IMR-90 (cell line): ENCODE data around the gene MYCT1. TPM values are rescaled to one million over a fixed set of nuclear protein-coding genes. Genes with fewer than 3 reads are reported as not detected.

Experiments used
- ATAC-seq: fragments of 200-7000 bp; cut with Tn5 transposase; 2 replicates; pipeline ENCODE4 v1.9.1; 2020; ENCODE audit warnings: low read depth, mild to moderate bottlenecking, moderate library complexity
- BruUV-seq: library from RNA; stranded (reverse); fragments of 400-500 nt; replicated peaks from 2 replicates; lab custom pipeline; 2021; lab: Mats Ljungman, UMichigan
- CTCF ChIA-PET: fragments of 300-600 bp; formaldehyde crosslinking; extraction: SDS; loops from one replicate; lab custom pipeline; 2021; ENCODE audit warnings: antibody characterized with exemption; lab: Yijun Ruan, JAX
- POLR2A ChIA-PET: fragments of 300-600 bp; sonication (Branson Sonifier 250); formaldehyde crosslinking; loops from one replicate; lab custom pipeline; 2022; ENCODE audit warnings: antibody characterized with exemption; ENCODE audit not compliant: unreplicated experiment; lab: Charles Lee
- DNase-seq: peaks from one replicate; pipeline ENCODE4 v3.0.0; 2013
- H2AFZ ChIP-seq: replicated peaks from 2 replicates; pipeline ENCODE3; 2013; ENCODE audit warnings: low read length, mild to moderate bottlenecking; ENCODE audit not compliant: poor library complexity
- H2AK5ac ChIP-seq: 2 replicates; pipeline ENCODE4 v1.6.1; 2013; ENCODE audit warnings: low read depth, low read length, inconsistent platforms
- H2AK9ac ChIP-seq: replicated peaks from 2 replicates; pipeline ENCODE3; 2013; ENCODE audit warnings: mild to moderate bottlenecking, low read depth, low read length, moderate library complexity; ENCODE audit not compliant: poor library complexity
- H2BK120ac ChIP-seq: 2 replicates; pipeline ENCODE4 v1.6.1; 2013; ENCODE audit warnings: low read depth, low read length, inconsistent platforms
- H2BK15ac ChIP-seq: 3 replicates; pipeline ENCODE4 v1.6.1; 2013; ENCODE audit warnings: low read depth, low read length, inconsistent platforms
- H2BK20ac ChIP-seq: 2 replicates; pipeline ENCODE4 v1.6.1; 2013; ENCODE audit warnings: low read depth, mild to moderate bottlenecking, inconsistent platforms, low read length, moderate library complexity
- H2BK5ac ChIP-seq: 2 replicates; pipeline ENCODE4 v1.6.1; 2013; ENCODE audit warnings: mild to moderate bottlenecking, low read depth, low read length, inconsistent platforms; ENCODE audit not compliant: poor library complexity, severe bottlenecking
- H3K14ac ChIP-seq: replicated peaks from 2 replicates; pipeline ENCODE4 v1.6.1; 2013; ENCODE audit warnings: low read depth, low read length, inconsistent platforms
- H3K18ac ChIP-seq: 2 replicates; pipeline ENCODE4 v1.6.1; 2013; ENCODE audit warnings: low read depth, low read length, control low read depth
- H3K23ac ChIP-seq: 2 replicates; pipeline ENCODE4 v1.6.1; 2013; ENCODE audit warnings: low read depth, low read length, inconsistent platforms
- H3K27ac ChIP-seq: 2 replicates; pipeline ENCODE4 v1.5.1; 2013; ENCODE audit warnings: mild to moderate bottlenecking, control low read depth, low read length; ENCODE audit not compliant: insufficient read depth
- H3K27me3 ChIP-seq: 2 replicates; pipeline ENCODE4 v1.6.1; 2013; ENCODE audit warnings: low read length; ENCODE audit not compliant: control insufficient read depth, insufficient read depth
- H3K36me3 ChIP-seq: 2 replicates; pipeline ENCODE4 v1.6.1; 2013; ENCODE audit warnings: low read length, mixed read lengths; ENCODE audit not compliant: control insufficient read depth, insufficient read depth
- H3K4ac ChIP-seq: 2 replicates; pipeline ENCODE4 v1.6.1; 2013; ENCODE audit warnings: low read depth, low read length, inconsistent platforms
- H3K4me1 ChIP-seq: 2 replicates; pipeline ENCODE4 v1.6.1; 2013; ENCODE audit warnings: low read length, mixed read lengths; ENCODE audit not compliant: control insufficient read depth, insufficient read depth
- H3K4me2 ChIP-seq: 2 replicates; pipeline ENCODE4 v1.6.1; 2013; ENCODE audit warnings: low read depth, mild to moderate bottlenecking, control low read depth, low read length, moderate library complexity
- H3K4me3 ChIP-seq: 2 replicates; pipeline ENCODE4 v1.5.1; 2013; ENCODE audit warnings: low read depth, mild to moderate bottlenecking, control low read depth, low read length, moderate library complexity; ENCODE audit not compliant: insufficient read depth
- H3K56ac ChIP-seq: 2 replicates; pipeline ENCODE4 v1.6.1; 2013; ENCODE audit warnings: low read length, inconsistent platforms; ENCODE audit not compliant: insufficient read depth; ENCODE audit errors: extremely low read depth
- H3K79me1 ChIP-seq, 2 experiments: 2 replicates each; pipeline ENCODE4 v1.6.1; 2013; ENCODE audit warnings: low read length in 2 of 2, inconsistent platforms in 1 of 2, low read depth in 1 of 2
- H3K9ac ChIP-seq: 2 replicates; pipeline ENCODE4 v1.6.1; 2013; ENCODE audit warnings: low read depth, low read length, control low read depth
- H3K9me1 ChIP-seq: 2 replicates; pipeline ENCODE4 v1.6.1; 2013; ENCODE audit warnings: low read length, inconsistent platforms; ENCODE audit not compliant: insufficient read depth
- H3K9me3 ChIP-seq: 2 replicates; pipeline ENCODE4 v1.6.1; 2013; ENCODE audit warnings: low read length; ENCODE audit not compliant: control insufficient read depth, insufficient read depth
- H4K20me1 ChIP-seq: 2 replicates; pipeline ENCODE4 v1.6.1; 2013; ENCODE audit warnings: low read length, inconsistent platforms; ENCODE audit not compliant: insufficient read depth
- H4K5ac ChIP-seq: 2 replicates; pipeline ENCODE4 v1.6.1; 2013; ENCODE audit warnings: mild to moderate bottlenecking, low read depth, low read length, control low read depth
- H4K8ac ChIP-seq, 2 experiments: 2 replicates each; pipeline ENCODE4 v1.6.1; 2013; ENCODE audit warnings: low read depth in 2 of 2, low read length in 2 of 2, control low read depth in 1 of 2, inconsistent platforms in 1 of 2
- H4K91ac ChIP-seq: 2 replicates; pipeline ENCODE4 v1.6.1; 2013; ENCODE audit warnings: low read depth, low read length, inconsistent platforms; ENCODE audit not compliant: insufficient read depth
- BHLHE40 ChIP-seq: fragments of 150-350 bp; IDR thresholded peaks from 2 replicates; pipeline ENCODE4 v1.6.1; 2016; ENCODE audit warnings: mild to moderate bottlenecking, low read depth, low read length
- CEBPB ChIP-seq: IDR thresholded peaks from 2 replicates; pipeline ENCODE4 v1.6.1; 2012; ENCODE audit warnings: low read depth, low read length, improper control_type of control experiment
- CHD1 ChIP-seq: IDR thresholded peaks from 2 replicates; pipeline ENCODE4 v1.6.1; 2012; ENCODE audit warnings: low read depth, low read length, improper control_type of control experiment
- CTCF ChIP-seq: conservative IDR thresholded peaks from 2 replicates; pipeline ENCODE4 v1.5.1; 2012; ENCODE audit warnings: mild to moderate bottlenecking, low read depth, low read length, improper control_type of control experiment
- FOS ChIP-seq: fragments of 150-350 bp; IDR thresholded peaks from 2 replicates; pipeline ENCODE4 v1.6.1; 2016; ENCODE audit warnings: low read depth, low read length
- MAZ ChIP-seq: IDR thresholded peaks from 2 replicates; pipeline ENCODE4 v1.6.1; 2012; ENCODE audit warnings: low read depth, mild to moderate bottlenecking, low read length, improper control_type of control experiment, moderate library complexity, borderline replicate concordance
- MXI1 ChIP-seq: IDR thresholded peaks from 2 replicates; pipeline ENCODE4 v1.6.1; 2012; ENCODE audit warnings: low read depth, mild to moderate bottlenecking, low read length, moderate library complexity, borderline replicate concordance
- NFE2L2 ChIP-seq: fragments of 150-350 bp; IDR thresholded peaks from 2 replicates; pipeline ENCODE4 v1.6.1; 2016; ENCODE audit warnings: low read depth, mild to moderate bottlenecking, low read length
- POLR2A ChIP-seq: IDR thresholded peaks from 2 replicates; pipeline ENCODE4 v1.6.1; 2012; ENCODE audit warnings: mild to moderate bottlenecking, low read depth, low read length
- RAD21 ChIP-seq: IDR thresholded peaks from 2 replicates; pipeline ENCODE4 v1.6.1; 2012; ENCODE audit warnings: low read length, improper control_type of control experiment
- RCOR1 ChIP-seq: IDR thresholded peaks from 2 replicates; pipeline ENCODE4 v1.6.1; 2012; ENCODE audit warnings: mild to moderate bottlenecking, low read length, improper control_type of control experiment; ENCODE audit not compliant: insufficient replicate concordance
- RFX5 ChIP-seq: IDR thresholded peaks from 2 replicates; pipeline ENCODE4 v1.8.0; 2012; ENCODE audit warnings: low read depth, mild to moderate bottlenecking, low read length, moderate library complexity
- SMC3 ChIP-seq: fragments of 150-350 bp; IDR thresholded peaks from 2 replicates; pipeline ENCODE4 v1.6.1; 2016; ENCODE audit warnings: low read depth, mild to moderate bottlenecking, antibody characterized with exemption, low read length, moderate library complexity
- WGBS, 2 experiments: methylation state at CpG; one replicate each; pipeline versions ENCODE4 v1.1.5 to v1.1.7; 2013; ENCODE audit warnings: missing lambda C conversion rate in 2 of 2; ENCODE audit not compliant: insufficient read length in 1 of 2; ENCODE audit errors: extremely low coverage in 2 of 2; 5-methylcytosine and 5-hydroxymethylcytosine counted together
- dilution Hi-C: fragments of 300-500 bp; cut with HindIII; formaldehyde crosslinking; loops from one replicate; pipeline ENCODE4 v1.14.3; 2018; ENCODE audit warnings: low sequenced_read_pairs; ENCODE audit not compliant: unreplicated experiment
- in situ Hi-C: fragments of 300-500 bp; cut with MboI; formaldehyde crosslinking; loops from 3 replicates; pipeline ENCODE4 v1.14.3; 2019; ENCODE audit warnings: low sequenced_read_pairs, inconsistent platforms, mixed read lengths
- intact Hi-C: fragments of 100-400 bp; cut with micrococcal nuclease; formaldehyde crosslinking; loops from 2 replicates; pipeline ENCODE4 v1.10.0; 2022
- polyA plus RNA-seq, 3 experiments: library from polyadenylated mRNA; depleted of rRNA; stranded (reverse); fragments of >200 nt; gene quantifications; 2 replicates each; pipeline ENCODE4 v1.2.3, GENCODE V29; 2012; ENCODE audit warnings: low replicate concordance in 1 of 3
- total RNA-seq: library from RNA; depleted of rRNA; stranded (reverse); fragments of >200 nt; gene quantifications from 2 replicates; pipeline ENCODE4 v1.2.3, GENCODE V29; 2012
- TF ChIP-seq, protein P1 (sequence below): fragments of 150-350 bp; IDR thresholded peaks from 2 replicates; pipeline ENCODE4 v1.6.1; 2017; ENCODE audit warnings: mild to moderate bottlenecking, antibody characterized with exemption, low read length, low read depth
- TF ChIP-seq, protein P2 (sequence below): fragments of 150-350 bp; IDR thresholded peaks from 2 replicates; pipeline ENCODE4 v1.6.1; 2016; ENCODE audit warnings: low read depth, mild to moderate bottlenecking, low read length, moderate library complexity, borderline replicate concordance

Gene MYCT1
- total and polyA plus RNA-seq, 2 of the 4 experiments (the other 2 are of a cell fraction) = 0.89 to 0.90 TPM

DNA sequence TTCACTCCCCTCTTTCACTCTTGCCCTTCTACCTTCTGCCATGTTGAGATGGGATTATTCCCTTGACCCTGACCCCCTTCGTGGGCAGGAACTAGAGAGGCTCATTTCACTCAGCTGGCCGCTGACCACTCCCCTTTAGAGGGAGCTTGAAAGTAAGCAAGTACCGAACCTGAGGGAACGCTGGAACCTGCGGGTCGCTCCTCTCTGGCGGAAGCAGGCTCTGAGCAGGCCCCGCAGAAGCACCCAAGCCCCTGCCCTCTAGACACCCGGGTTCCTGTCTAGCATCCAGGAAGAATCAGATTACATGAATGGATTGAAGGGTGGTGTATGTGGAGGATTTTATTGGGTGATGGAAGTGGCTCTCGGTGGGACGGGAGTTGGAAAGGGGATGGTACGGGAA is 11.9 kb upstream of the MYCT1 start:
- Histone ChIP-seq H3K9me1 (no peaks in the 10 kb centered on the region), H3K79me1 (no peaks in the 10 kb centered on the region), H2BK5ac (no peak overlapping the region), H2AFZ (no peak overlapping the region), H3K9me3 (no peaks in the 10 kb centered on the region), H4K8ac (no peak overlapping the region), H3K4me1 (no peaks in the 10 kb centered on the region), H3K14ac (no peak overlapping the region), H4K5ac (no peak overlapping the region), H3K4me3 (no peak overlapping the region), H2BK15ac (no peak overlapping the region), H3K4ac (no peak overlapping the region), H3K27ac (no peak overlapping the region), H2BK20ac (no peak overlapping the region), H3K56ac (no peak overlapping the region), H4K91ac (no peak overlapping the region), H2BK120ac (no peak overlapping the region), H3K18ac (no peak overlapping the region), H3K4me2 (no peak overlapping the region), H3K36me3 (no peaks in the 10 kb centered on the region), H2AK5ac (no peak overlapping the region), H3K9ac (no peak overlapping the region), H3K23ac (no peak overlapping the region), H3K27me3 (no peaks in the 10 kb centered on the region), H2AK9ac (no peak overlapping the region), H4K20me1 (no peaks in the 10 kb centered on the region)
- in situ Hi-C loops = no loop called here
- intact Hi-C loops = no loop called here
- ChIA-PET CTCF (interaction anchor here (0.9 kb wide), 1 partner anchor 12 kb away, joined by 3 read pairs; no protein-coding TSS in a partner anchor), POLR2A (interaction anchor here (0.6 kb wide), 1 partner anchor 31 kb away, joined by 4 read pairs; no protein-coding TSS in a partner anchor)
- WGBS, 2 experiments = 95 to 100% methylated on average over 2 to 7 of the region's 12 CpGs
- ATAC-seq = no peak
- DNase-seq = no peak
- dilution Hi-C loops = no loop called here
- no TSS peak for BruUV-seq
- TF ChIP-seq CTCF = no peak
- no peak for TF ChIP-seq RAD21
- no peak for TF ChIP-seq RFX5
- TF ChIP-seq SMC3 = no peak
- TF ChIP-seq FOS = no peak
- no peak for TF ChIP-seq BHLHE40
- no peak for TF ChIP-seq NFE2L2
- TF ChIP-seq RCOR1 = no peak
- TF ChIP-seq, protein P1, sequence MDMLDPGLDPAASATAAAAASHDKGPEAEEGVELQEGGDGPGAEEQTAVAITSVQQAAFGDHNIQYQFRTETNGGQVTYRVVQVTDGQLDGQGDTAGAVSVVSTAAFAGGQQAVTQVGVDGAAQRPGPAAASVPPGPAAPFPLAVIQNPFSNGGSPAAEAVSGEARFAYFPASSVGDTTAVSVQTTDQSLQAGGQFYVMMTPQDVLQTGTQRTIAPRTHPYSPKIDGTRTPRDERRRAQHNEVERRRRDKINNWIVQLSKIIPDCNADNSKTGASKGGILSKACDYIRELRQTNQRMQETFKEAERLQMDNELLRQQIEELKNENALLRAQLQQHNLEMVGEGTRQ = no peak
- TF ChIP-seq, protein P2, sequence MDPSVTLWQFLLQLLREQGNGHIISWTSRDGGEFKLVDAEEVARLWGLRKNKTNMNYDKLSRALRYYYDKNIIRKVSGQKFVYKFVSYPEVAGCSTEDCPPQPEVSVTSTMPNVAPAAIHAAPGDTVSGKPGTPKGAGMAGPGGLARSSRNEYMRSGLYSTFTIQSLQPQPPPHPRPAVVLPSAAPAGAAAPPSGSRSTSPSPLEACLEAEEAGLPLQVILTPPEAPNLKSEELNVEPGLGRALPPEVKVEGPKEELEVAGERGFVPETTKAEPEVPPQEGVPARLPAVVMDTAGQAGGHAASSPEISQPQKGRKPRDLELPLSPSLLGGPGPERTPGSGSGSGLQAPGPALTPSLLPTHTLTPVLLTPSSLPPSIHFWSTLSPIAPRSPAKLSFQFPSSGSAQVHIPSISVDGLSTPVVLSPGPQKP = no peak
- no peak for TF ChIP-seq POLR2A
- TF ChIP-seq CEBPB = no peak
- no peak for TF ChIP-seq MAZ
- TF ChIP-seq CHD1 = no peak
- TF ChIP-seq MXI1 = no peak
